Epidermal melanocyte (primary cell): Measurements from ENCODE around the gene TEX51.

Source experiments
- DNase-seq: peaks from one replicate; pipeline ENCODE4 v3.0.0; 2011; ENCODE audit warnings: low spot score; ENCODE audit not compliant: insufficient read length

The TEX51 gene

DNA sequence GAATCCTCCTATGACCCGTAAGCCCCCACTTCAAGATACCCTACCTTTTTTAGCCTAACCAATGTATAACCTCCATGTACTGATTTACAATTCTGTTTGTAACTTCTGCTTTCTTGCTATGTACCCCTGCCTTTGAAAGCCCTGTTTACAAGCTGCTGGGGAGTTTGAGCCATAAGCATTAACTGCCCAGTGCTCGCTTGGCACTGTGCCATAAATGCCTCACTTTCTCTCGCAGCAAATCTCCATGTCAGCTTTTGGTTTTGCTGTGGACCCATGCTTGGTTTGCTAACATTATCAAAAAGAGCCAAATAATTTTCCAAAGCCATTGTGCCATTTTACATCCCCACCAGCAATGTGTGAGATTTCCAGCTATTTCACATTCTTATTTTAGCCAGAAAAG lies 51.8 kb downstream of the TEX51 start:
- DNase-seq: no peak
